Fibroblast of skin of abdomen (primary cell): ENCODE data around the gene SYMPK.
A peak's percentile ranks its signal among the peaks of the same experiment; 100 is the strongest.

Experiments used
- DNase-seq: peaks from one replicate; pipeline ENCODE4 v3.0.0-alpha.2; 2013

Gene SYMPK

DNA sequence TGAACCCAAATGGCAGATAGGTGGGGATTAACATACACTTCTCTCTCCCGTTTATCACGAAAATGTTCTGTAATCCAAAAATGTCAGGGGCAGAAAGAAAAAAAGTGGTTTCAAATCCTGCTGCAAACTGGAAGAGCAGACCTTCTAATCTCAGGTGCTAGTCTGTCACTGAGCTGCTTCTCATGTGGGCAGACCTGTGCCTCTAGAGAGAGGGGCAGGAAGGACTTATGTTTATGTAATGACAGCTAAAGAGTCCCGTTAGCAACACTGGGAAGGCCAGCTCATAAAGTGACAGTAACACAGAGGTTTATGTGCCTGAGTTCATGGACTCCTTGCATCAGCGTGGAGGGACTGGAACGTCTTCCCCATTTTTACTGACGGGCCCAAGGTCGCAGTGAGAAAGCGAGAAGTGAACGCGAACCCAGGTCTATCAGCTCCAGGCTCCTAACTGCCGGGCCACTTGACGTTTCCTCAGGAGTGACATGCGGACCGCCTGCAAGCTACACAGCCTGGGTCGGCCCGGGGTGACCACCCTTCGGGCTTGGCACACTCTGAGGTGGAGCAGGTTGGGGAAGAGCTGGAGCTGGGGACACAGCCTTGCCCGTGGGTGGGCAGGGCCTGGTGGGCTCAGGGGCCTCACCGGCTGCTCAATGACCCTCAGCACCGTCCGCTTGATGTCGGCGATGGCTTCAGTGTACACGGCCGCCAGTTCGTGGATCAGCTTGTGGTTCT is 38.2 kb downstream of the SYMPK start:
- no peak for DNase-seq

- DNase-seq: no peak
Observed at GRCh38 chr19:45824041-45824471, 38.9 kb downstream of the SYMPK start.

DNA sequence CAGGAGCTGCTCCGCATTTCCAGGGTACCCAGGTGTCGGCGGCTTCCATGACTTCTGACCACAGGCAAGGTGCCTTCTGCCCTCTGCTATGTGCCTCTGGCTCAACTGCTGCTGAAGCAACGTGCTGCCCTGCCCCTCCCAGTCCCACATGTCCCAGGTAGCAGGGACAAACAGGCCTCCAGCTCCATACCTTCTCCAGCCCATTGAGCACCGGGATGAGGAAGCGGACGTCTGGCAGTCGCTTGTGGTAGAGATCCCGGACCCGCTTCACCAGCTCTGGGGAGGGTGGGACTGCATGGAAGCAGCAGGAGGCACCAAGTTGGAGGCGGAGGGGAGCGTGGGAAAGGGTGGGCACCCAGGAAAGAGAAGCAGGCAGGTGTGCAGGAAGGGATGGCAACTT is 39.8 kb downstream of the SYMPK start:
- no peak for DNase-seq

DNA sequence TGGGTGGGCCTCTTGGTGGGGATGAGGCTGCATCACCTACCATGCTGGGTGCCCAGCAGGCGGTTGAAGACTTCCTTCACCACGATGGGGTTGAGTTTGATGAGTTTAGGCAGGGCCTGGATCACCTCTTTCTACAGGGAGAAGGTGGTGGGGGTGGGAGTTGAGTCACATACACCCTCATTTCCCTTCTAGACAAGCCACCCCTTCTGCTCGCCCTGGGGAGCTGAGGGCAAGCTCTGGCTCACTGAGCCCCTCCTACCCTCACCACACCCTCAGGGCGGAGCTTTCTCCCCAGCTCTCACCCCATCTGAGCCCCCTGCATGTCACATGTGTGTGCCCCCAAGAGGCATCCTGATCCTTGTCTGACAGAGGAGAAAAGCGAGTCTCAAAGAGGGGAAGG is 40.2 kb downstream of the SYMPK start:
- DNase-seq: no peak

DNA sequence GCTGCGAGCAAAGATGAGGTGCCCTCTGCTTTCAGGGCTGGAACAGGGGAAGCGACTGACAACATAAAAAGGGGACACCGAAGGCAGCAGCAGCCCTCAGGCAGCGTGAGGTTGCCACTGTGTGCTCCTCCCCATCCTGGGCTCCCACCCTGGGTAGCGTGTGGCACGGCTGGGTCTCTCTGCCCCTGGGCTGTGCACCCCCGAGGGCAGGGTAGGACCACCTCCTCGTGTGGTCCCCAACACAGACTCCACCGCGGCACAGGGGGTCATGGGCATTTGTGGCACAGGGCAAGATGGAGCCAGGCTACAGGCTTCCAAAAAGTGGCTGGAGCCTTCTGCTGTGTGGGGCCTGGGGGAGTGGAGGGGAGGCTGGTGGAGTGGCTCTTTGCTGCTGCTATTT is 41.4 kb downstream of the SYMPK start:
- DNase-seq: no peak

DNA sequence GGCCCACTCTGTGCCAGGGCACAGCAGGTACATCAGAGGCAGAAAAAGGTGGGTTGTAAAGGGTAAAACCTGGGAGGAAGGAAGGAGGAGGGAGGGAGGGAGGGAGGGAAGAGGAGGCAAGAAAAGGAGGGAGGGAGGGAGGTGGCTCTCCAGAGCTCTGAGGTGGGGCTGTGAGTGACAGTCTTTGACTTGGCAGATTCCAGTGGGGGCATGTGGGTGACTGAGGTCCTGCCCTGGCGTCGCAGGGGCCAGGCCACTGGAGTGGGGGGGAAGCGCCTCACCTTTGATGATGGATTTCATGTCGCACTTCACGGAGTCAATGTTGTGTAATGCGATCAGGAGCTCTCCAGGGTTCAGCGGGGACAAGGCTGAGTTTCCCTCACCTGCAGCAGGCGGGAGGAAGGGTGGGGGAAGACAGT is 41.8 kb downstream of the SYMPK start:
- DNase-seq: no peak

DNA sequence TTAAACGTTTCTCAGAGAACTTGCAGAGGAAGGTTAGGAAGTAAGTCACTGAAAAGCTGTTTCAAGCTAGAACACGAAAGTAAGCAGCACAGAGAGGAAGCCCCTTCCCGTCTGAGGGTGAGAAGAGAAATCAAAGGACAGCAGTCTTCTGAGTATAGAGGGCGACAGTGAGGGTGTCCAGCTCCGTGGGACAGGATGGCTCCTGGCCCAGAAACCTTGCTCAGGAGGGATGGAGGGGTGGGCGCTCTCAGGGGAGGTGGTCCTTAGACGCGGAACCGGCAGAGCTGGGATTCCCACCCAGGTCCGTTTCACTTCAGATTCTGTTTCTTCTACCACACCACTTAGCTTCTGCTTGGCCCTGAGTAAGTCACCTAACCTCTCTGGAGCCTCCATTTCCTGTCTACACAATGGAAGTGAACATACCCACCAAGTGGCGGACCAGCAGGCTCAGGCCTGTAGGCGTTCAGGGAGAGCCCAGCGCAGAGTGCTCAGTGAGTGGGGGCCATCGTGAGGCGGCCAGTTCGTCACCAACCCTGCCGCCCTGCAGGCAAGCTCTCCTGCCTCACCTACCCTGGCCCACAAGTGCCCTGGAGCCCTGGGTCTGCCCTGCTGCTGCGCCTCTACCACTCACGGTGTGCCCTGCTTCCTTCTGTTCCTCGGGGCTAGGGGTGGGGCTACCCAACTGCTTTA is 42.4 kb downstream of the SYMPK start:
- DNase-seq: no peak

DNA sequence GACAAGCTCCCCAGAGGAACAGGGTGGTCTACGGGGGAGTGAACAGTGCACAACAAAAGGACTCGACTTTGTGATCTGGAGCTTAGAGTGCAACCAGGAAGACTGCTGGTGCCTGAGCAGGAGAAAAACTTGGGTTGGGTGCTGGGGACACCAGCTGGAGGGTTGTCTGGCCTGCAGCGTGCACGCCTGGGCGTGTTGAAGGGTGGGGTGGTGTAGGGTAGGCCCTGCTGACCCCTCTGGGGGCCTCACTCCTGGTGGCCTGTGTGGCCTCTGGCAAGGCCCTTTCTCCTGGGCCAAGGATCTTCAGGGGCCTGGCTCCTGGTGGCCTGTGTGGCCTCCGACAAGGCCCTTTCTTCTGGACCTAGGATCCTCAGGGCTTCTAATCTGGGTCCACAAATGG is 43.2 kb downstream of the SYMPK start:
- DNase-seq: no peak

- no peak for DNase-seq
Observed at GRCh38 chr19:45817725-45818301, 45.1 kb downstream of the SYMPK start.

GRCh38 chr19:45817010-45817724 is 45.8 kb downstream of the SYMPK start:
- DNase-seq: peak; percentile 91

DNA sequence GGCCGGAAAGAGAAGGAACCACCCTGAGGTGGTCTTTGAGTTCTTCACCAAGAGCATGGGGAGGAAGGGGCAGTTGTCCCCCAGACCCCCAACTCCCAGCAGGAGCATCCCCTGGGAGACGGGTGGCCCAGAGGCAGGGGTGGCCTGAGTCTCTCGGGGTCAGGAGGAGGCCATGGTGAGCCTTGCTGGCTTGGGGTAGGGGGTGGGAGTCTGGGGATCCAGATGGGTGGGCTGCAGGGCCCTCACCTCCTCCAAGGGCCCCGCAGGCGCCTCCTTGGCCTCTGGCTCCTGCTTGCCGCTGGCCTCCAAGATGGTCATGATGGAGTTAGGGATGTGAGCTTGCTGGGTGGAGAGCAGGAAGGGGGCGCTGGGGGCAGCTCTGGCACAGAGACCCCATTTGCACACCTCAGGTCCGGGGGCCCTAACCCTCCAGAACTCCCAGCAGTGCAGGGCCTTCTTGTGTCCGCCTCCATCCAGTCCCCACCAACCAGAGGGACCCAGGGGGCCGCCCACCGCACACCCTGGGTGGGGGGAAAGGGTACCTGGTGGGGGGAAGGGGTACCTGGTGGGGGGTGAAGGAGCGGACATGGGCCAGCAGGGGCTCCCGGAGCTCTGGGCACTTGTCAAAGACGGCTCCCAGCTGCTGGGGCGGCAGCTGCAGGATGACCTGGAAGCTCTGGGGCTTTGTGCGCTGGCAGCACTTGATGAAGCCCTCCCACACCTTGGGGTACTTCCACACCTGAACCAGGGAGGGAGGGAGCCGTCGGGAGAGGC is 46.5 kb downstream of the SYMPK start:
- DNase-seq: no peak

DNA sequence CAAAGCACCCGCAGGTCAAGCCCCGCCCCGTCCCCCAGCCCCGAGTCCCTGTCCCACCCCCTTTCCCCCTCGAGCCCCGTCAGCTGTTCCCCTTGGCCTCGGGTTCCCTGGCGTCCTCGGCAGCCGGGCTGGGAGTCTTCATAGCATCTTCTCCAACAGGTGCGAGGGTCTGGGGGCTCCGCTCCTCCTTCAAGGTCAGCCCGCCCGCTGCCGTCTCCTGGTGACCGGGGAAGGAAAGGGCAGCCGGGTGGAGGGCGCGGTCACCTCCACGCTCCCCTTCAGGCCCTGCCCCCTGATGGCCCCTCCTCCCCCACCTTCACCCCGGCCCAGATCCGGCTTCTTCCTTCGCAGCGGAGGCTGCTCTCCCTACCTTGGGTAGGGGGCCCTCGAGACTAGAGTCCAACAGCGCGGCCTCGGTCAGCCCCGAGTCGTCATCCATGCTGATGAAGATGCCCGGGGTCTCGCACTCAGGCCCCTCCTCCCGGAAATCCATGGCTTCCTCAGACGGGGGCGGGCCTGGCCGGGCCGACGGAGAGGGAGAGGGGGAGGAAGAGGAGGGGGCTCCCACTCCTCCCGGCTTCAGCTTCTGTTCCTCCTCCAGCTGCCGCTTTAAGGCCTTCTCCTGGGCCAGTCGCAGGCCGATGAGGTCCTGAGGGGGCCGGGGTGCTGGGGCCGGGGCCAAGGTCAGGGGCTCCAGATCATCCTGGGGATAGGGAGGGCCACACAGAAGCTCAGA is 47.3 kb downstream of the SYMPK start:
- DNase-seq: no peak

- no peak for DNase-seq
Observed at GRCh38 chr19:45814851-45815480, 48.0 kb downstream of the SYMPK start, which contains the start of gene RSPH6A. RSPH6A (minus strand) TSS chr19:45815308; CDS start chr19:45815176, 132 bp downstream.

GRCh38 chr19:45814166-45814780 is 48.7 kb downstream of the SYMPK start:
- no peak for DNase-seq

GRCh38 chr19:45812297-45812696 is 50.6 kb downstream of the SYMPK start:
- no peak for DNase-seq

- peak; percentile 89 for DNase-seq
Observed at GRCh38 chr19:45809643-45810159, 53.2 kb downstream of the SYMPK start.

DNA sequence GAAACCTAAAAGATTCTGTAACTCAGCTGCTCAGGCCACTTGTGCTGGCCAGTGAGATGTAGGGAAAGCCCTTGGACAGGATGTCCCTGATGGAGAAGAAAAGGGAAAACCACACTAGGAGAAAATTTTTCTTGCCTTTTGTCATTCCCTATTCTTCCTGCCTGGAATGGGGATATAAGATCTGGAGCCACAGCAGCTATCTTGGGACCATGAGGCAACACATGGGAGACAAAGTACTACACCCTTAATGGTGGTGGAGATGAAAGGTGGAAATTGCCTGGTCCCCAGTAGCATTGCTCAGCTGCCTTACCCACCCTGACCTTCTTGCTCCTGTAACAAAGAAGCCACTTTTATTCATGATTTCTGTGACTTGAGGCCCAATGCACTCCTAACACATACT is 57.2 kb downstream of the SYMPK start:
- no peak for DNase-seq

- no peak for DNase-seq
Observed at GRCh38 chr19:45804959-45805230, 58.1 kb downstream of the SYMPK start.

DNA sequence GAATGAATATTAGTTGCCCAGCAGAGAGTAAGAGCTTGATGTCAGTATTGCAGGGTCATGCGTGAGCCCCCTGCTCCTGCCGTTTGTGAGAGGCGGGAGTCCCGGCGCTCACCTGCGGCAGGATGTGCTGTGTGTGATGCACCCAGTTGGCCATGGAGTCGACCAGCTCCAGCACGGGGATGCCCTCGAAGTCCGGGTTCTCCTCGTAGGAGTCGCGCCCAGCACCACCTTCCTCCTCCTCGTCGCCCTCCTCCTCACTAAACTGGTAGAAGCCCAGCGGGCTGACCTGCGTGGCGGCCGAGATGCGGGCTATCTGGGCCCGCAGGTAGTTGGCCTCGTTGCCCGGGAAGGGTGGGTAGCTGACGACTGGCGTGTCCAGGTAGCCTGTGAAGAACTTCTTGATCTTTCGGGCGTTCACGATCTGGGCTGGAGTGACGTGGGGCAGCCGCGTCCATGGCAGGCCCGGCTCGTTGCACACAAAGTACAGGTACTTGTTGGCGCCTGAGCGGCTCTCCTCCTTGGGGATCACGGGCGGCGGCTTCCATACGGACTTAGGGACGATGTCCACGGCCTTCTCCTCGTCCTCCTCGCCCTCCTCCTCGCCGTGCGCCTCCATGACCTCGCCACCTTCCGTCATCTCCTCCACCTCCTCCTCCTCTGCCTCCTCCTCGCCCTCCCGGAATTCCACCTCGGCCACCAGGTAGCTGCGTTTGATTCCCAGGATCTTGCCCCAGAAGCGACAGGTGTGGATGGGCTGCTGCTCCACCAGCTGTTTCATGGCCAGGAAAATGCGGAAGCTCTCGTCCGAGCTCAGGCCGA is 58.6 kb downstream of the SYMPK start:
- no peak for DNase-seq
